ENCODE data around the gene GAREM1. TPM values are rescaled to one million over a fixed set of nuclear protein-coding genes. Genes with fewer than 3 reads are reported as not detected.

GAREM1 gene
- total RNA-seq, 1 experiment from 2014 or later: 7.0 TPM

- Mint-ChIP-seq H3K4me1 (peaks cover under 1% of the 10 kb centered on the region), H3K27me3 (ENCODE audit: low read depth) (no peaks in the 10 kb centered on the region), H3K36me3 (no peaks in the 10 kb centered on the region), H3K4me3 (no peak overlapping the region), H3K27ac (no peak overlapping the region), H3K9me3 (peaks cover 3% of the 10 kb centered on the region; the same call in 1 of the 2 replicates)
- ATAC-seq: no peak
- DNase-seq (ENCODE audit: low spot score): no peak
- POLR2A ChIA-PET: no interaction called here
- no peak for TF ChIP-seq USF1 (CRISPR knock-in tag; IDR thresholded peaks at IDR 0.05)
- CTCF ChIA-PET: no interaction called here
These were observed 212.5 kb downstream of the GAREM1 start for GRCh38 chr18:32258148-32258547.

GRCh38 chr18:32257084-32257785 is 213.4 kb downstream of the GAREM1 start:
- CTCF ChIA-PET: interaction anchor here (1.3 kb wide), 1 partner anchor 14 kb away, joined by 5 read pairs; no protein-coding TSS in a partner anchor

GRCh38 chr18:32255570-32255969 is 215.1 kb downstream of the GAREM1 start:
- H3K4me1 Mint-ChIP-seq: peaks cover 24% of the 10 kb centered on the region
- H3K27ac Mint-ChIP-seq: no peak overlapping the region
- no peaks in the 10 kb centered on the region for H3K27me3 Mint-ChIP-seq (ENCODE audit: low read depth)
- ATAC-seq: no peak
- no peaks in the 10 kb centered on the region for H3K36me3 Mint-ChIP-seq
- no peaks in the 10 kb centered on the region for H3K9me3 Mint-ChIP-seq
- H3K4me3 Mint-ChIP-seq: no peak overlapping the region
- ChIA-PET CTCF (interaction anchor here (1.1 to 1.9 kb wide), 2 partner anchors 16 to 17 kb away, joined by 3 to 11 read pairs; no protein-coding TSS in a partner anchor), POLR2A (no interaction called here)
- no peak for DNase-seq (ENCODE audit: low spot score)
- no peak for TF ChIP-seq ATF2 (CRISPR knock-in tag; IDR thresholded peaks at IDR 0.05; ENCODE audit: borderline replicate concordance, low read depth)
- TF ChIP-seq ATF6 (CRISPR knock-in tag; IDR thresholded peaks at IDR 0.05): no peak
- no peak for TF ChIP-seq SMAD3 (CRISPR knock-in tag; IDR thresholded peaks at IDR 0.05; ENCODE audit: borderline replicate concordance)
- TF ChIP-seq CREM (CRISPR knock-in tag; IDR thresholded peaks at IDR 0.05): no peak
- no peak for TF ChIP-seq HMGA2 (CRISPR knock-in tag; IDR thresholded peaks at IDR 0.05)
- no peak for TF ChIP-seq USF2 (CRISPR knock-in tag; IDR thresholded peaks at IDR 0.05)
- TF ChIP-seq ESRRA (CRISPR knock-in tag; IDR thresholded peaks at IDR 0.05; ENCODE audit: borderline replicate concordance): no peak
- TF ChIP-seq SP1 (CRISPR knock-in tag; conservative IDR thresholded peaks at IDR 0.05): no peak
- no peak for TF ChIP-seq PRDM15 (CRISPR knock-in tag; IDR thresholded peaks at IDR 0.05)
- TF ChIP-seq MYBL2 (CRISPR knock-in tag; IDR thresholded peaks at IDR 0.05): no peak
- no peak for TF ChIP-seq CBFB (CRISPR knock-in tag; IDR thresholded peaks at IDR 0.05; ENCODE audit: low read depth)
- TF ChIP-seq ZSCAN18 (CRISPR knock-in tag; IDR thresholded peaks at IDR 0.05): no peak

More at GRCh38 chr18:32257084-32257785, 213.4 kb downstream of the GAREM1 start:
- H3K27ac Mint-ChIP-seq: no peak overlapping the region
- DNase-seq (ENCODE audit: low spot score) (no peak), ATAC-seq (no peak)
- no peaks in the 10 kb centered on the region for H3K27me3 Mint-ChIP-seq (ENCODE audit: low read depth)
- H3K9me3 Mint-ChIP-seq: peaks cover 3% of the 10 kb centered on the region; the same call in 1 of the 2 replicates
- H3K4me3 Mint-ChIP-seq: no peak overlapping the region
- POLR2A ChIA-PET: no interaction called here
- H3K36me3 Mint-ChIP-seq: no peaks in the 10 kb centered on the region
- TF ChIP-seq E2F1 (CRISPR knock-in tag; IDR thresholded peaks at IDR 0.05): no peak
- TF ChIP-seq ERG (CRISPR knock-in tag; IDR thresholded peaks at IDR 0.05): no peak
- peaks cover 10% of the 10 kb centered on the region for H3K4me1 Mint-ChIP-seq
